ENCODE data around the gene ACAP3. TPM values are rescaled to one million over a fixed set of nuclear protein-coding genes. Genes with fewer than 3 reads are reported as not detected.

Gene ACAP3
- total and polyA plus RNA-seq, 4 donors, result 18.7 to 62.8 (median 37.8) TPM

GRCh38 chr1:1292851-1293250 is 14.9 kb downstream of the ACAP3 start:
- no peak overlapping the region for H3K9ac ChIP-seq (ENCODE audit: insufficient read depth in 1 of 2, low read length in 2 of 2)
- 94 to 98% methylated on average over 18 of the region's 18 CpGs for WGBS, 2 donors
- TF ChIP-seq, protein P1, sequence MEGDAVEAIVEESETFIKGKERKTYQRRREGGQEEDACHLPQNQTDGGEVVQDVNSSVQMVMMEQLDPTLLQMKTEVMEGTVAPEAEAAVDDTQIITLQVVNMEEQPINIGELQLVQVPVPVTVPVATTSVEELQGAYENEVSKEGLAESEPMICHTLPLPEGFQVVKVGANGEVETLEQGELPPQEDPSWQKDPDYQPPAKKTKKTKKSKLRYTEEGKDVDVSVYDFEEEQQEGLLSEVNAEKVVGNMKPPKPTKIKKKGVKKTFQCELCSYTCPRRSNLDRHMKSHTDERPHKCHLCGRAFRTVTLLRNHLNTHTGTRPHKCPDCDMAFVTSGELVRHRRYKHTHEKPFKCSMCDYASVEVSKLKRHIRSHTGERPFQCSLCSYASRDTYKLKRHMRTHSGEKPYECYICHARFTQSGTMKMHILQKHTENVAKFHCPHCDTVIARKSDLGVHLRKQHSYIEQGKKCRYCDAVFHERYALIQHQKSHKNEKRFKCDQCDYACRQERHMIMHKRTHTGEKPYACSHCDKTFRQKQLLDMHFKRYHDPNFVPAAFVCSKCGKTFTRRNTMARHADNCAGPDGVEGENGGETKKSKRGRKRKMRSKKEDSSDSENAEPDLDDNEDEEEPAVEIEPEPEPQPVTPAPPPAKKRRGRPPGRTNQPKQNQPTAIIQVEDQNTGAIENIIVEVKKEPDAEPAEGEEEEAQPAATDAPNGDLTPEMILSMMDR (IDR thresholded peaks at IDR 0.05; ENCODE audit: control extremely low read depth, extremely low read depth), result no peak

GRCh38 chr1:1292442-1292779 is 15.3 kb downstream of the ACAP3 start:
- no peak for DNase-seq
- H3K4me3 ChIP-seq, result no peak overlapping the region
- no peak overlapping the region for H3K9ac ChIP-seq (ENCODE audit: insufficient read depth in 1 of 2, low read length in 2 of 2)
- H3K27me3 ChIP-seq (ENCODE audit: control insufficient read depth in 3 of 3, insufficient read depth in 3 of 3, low read length in 2 of 3), result peaks cover 0 to under 1% (median 0%) of the 10 kb centered on the region in 3 donors
- TF ChIP-seq, protein P1 (IDR thresholded peaks at IDR 0.05; ENCODE audit: control extremely low read depth, extremely low read depth), result no peak
- ATAC-seq (ENCODE audit: insufficient read depth, low FRiP score), result no peak
- no peaks in the 10 kb centered on the region for H3K9me3 ChIP-seq (ENCODE audit: control insufficient read depth in 4 of 4, insufficient read depth in 3 of 4, low read length in 3 of 4)
- H3K4me1 ChIP-seq (ENCODE audit: control insufficient read depth in 5 of 5, insufficient read depth in 5 of 5, low read length in 5 of 5), result peaks cover 0 to 2% (median 0%) of the 10 kb centered on the region in 5 donors
- WGBS, 2 donors, result 90 to 93% methylated on average over 9 of the region's 9 CpGs
- peaks cover 0 to 19% (median 4%) of the 10 kb centered on the region in 4 donors for H3K36me3 ChIP-seq (ENCODE audit: control insufficient read depth in 4 of 4, insufficient read depth in 4 of 4, low read length in 4 of 4)
- H3K27ac ChIP-seq (ENCODE audit: low read depth in 1 of 2, low read length in 1 of 2), result no peak overlapping the region

More at GRCh38 chr1:1292851-1293250, 14.9 kb downstream of the ACAP3 start:
- Histone ChIP-seq H3K27ac (ENCODE audit: low read depth in 1 of 2, low read length in 1 of 2) (no peak overlapping the region), H3K27me3 (ENCODE audit: control insufficient read depth in 3 of 3, insufficient read depth in 3 of 3, low read length in 2 of 3) (no peaks in the 10 kb centered on the region), H3K9me3 (ENCODE audit: control insufficient read depth in 4 of 4, insufficient read depth in 3 of 4, low read length in 3 of 4) (no peaks in the 10 kb centered on the region), H3K4me1 (ENCODE audit: control insufficient read depth in 5 of 5, insufficient read depth in 5 of 5, low read length in 5 of 5) (peaks cover 0 to 2% (median 0%) of the 10 kb centered on the region in 5 donors), H3K4me3 (no peak overlapping the region), H3K36me3 (ENCODE audit: control insufficient read depth in 4 of 4, insufficient read depth in 4 of 4, low read length in 4 of 4) (peaks cover 0 to 22% (median 4%) of the 10 kb centered on the region in 4 donors)
- ATAC-seq (ENCODE audit: insufficient read depth, low FRiP score) (no peak), DNase-seq (no peak)

GRCh38 chr1:1291548-1292441 is 15.9 kb downstream of the ACAP3 start:
- whole genome bisulfite sequencing, 2 donors, result 42 to 55% methylated on average over 45 of the region's 45 CpGs
- Histone ChIP-seq H3K4me3 (no peak overlapping the region), H3K9me3 (ENCODE audit: control insufficient read depth in 4 of 4, insufficient read depth in 3 of 4, low read length in 3 of 4) (no peaks in the 10 kb centered on the region), H3K4me1 (ENCODE audit: control insufficient read depth in 5 of 5, insufficient read depth in 5 of 5, low read length in 5 of 5) (peaks cover 0 to 2% (median 0%) of the 10 kb centered on the region in 5 donors), H3K27ac (ENCODE audit: low read depth in 1 of 2, low read length in 1 of 2) (no peak overlapping the region), H3K36me3 (ENCODE audit: control insufficient read depth in 4 of 4, insufficient read depth in 4 of 4, low read length in 4 of 4) (peaks cover 0 to 18% (median 3%) of the 10 kb centered on the region in 4 donors), H3K27me3 (ENCODE audit: control insufficient read depth in 3 of 3, insufficient read depth in 3 of 3, low read length in 2 of 3) (peaks cover 0 to 6% (median 0%) of the 10 kb centered on the region in 3 donors), H3K9ac (ENCODE audit: insufficient read depth in 1 of 2, low read length in 2 of 2) (no peak overlapping the region)
- TF ChIP-seq, protein P1 (IDR thresholded peaks at IDR 0.05; ENCODE audit: control extremely low read depth, extremely low read depth), result peak; percentile 44
- peak; percentile 53 to 67 (median 63) for DNase-seq
- peak; percentile 70 for ATAC-seq (ENCODE audit: insufficient read depth, low FRiP score)

Measured in lung (tissue), 12 donors.